Measurements from ENCODE around the gene TDO2. TPM values are rescaled to one million over a fixed set of nuclear protein-coding genes. Genes with fewer than 3 reads are reported as not detected.

TDO2 gene
- total and polyA plus RNA-seq, 2 experiments from 2014 or later: 0.57 to 2.5 TPM

GRCh38 chr4:155935389-155935986 is 32.0 kb downstream of the TDO2 start:
- Histone ChIP-seq H3K9me3 (ENCODE audit: low read depth) (no peaks in the 10 kb centered on the region), H3K4me3 (no peak overlapping the region), H3K27me3 (no peaks in the 10 kb centered on the region), H3K27ac (no peak overlapping the region), H3K36me3 (no peaks in the 10 kb centered on the region), H3K4me1 (ENCODE audit: low read depth) (no peaks in the 10 kb centered on the region)
- no peak for DNase-seq (ENCODE audit: low read depth in 1 of 2, low spot score in 1 of 2)
- no peak for TF ChIP-seq CTCF (IDR thresholded peaks at IDR 0.05; ENCODE audit: low read depth, low read length)

DNA sequence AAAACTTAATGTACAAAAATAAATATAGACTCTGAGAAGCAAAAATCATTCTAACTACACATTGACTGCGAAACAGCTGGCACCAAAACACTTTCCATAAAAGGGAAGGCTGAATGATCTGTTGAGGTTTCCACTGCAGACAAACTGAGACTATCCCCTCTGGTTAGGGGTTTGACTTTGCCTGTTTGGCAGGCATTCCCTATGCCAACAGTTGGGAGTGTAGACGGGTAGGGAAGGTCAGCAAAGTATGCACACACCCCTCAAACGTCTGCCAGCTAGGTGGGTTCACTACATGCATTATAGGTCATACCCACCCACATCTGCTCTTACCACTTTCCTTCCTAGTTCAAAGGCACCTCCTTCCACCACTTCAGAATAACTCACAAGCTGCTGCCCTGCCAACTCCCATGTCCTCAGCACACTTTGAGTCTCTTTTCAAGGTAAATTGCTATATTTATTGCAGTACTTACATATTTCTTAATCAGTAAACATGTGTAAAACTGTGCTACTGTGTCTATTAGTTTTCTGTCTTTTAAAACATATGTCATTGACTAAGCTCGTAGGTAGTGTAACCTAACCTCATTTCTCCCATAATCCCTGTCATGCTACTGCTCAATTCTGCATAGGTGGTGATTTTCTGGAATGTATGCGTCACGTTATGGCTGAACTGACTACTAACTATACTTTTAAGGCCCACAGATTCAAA is 37.7 kb downstream of the TDO2 start:
- H3K4me3 ChIP-seq: no peak overlapping the region
- peaks cover 2% of the 10 kb centered on the region for H3K4me1 ChIP-seq (ENCODE audit: low read depth)
- no peak overlapping the region for H3K27ac ChIP-seq
- no peak for TF ChIP-seq CTCF (IDR thresholded peaks at IDR 0.05; ENCODE audit: low read depth, low read length)
- H3K9me3 ChIP-seq (ENCODE audit: low read depth): no peaks in the 10 kb centered on the region
- DNase-seq (ENCODE audit: low read depth in 1 of 2, low spot score in 1 of 2): no peak
- H3K36me3 ChIP-seq: no peaks in the 10 kb centered on the region
- no peaks in the 10 kb centered on the region for H3K27me3 ChIP-seq

DNA sequence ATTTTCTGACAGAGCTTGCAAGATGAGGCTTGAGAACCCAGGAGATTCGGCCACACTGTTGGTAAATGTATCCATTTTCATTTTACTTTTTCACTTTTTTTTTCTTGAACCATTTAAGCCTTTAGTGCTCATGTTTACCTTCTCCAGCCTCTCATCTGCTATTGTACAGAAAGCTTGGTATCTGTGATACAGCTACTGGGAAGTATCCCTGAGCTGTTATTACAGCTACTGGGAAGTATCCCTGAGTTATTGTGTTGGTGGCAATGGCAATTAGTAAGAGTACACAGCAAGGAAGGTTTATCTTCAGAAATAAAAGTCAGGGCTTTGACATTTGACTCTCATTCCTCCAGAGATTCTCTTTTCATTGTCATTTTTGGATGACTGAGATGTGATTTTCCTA is 38.3 kb downstream of the TDO2 start:
- no peak for DNase-seq (ENCODE audit: low read depth in 1 of 2, low spot score in 1 of 2)

GRCh38 chr4:155943605-155944291 is 40.3 kb downstream of the TDO2 start:
- DNase-seq (ENCODE audit: low read depth in 1 of 2, low spot score in 1 of 2): no peak
- H3K36me3 ChIP-seq: no peaks in the 10 kb centered on the region

More for the DNA sequence above, 38.3 kb downstream of the TDO2 start:
- Histone ChIP-seq H3K27ac (no peak overlapping the region), H3K27me3 (no peaks in the 10 kb centered on the region), H3K36me3 (no peaks in the 10 kb centered on the region), H3K4me3 (no peak overlapping the region), H3K4me1 (ENCODE audit: low read depth) (peaks cover 5% of the 10 kb centered on the region), H3K9me3 (ENCODE audit: low read depth) (no peaks in the 10 kb centered on the region)
- TF ChIP-seq CTCF (IDR thresholded peaks at IDR 0.05; ENCODE audit: low read depth, low read length): no peak

DNA sequence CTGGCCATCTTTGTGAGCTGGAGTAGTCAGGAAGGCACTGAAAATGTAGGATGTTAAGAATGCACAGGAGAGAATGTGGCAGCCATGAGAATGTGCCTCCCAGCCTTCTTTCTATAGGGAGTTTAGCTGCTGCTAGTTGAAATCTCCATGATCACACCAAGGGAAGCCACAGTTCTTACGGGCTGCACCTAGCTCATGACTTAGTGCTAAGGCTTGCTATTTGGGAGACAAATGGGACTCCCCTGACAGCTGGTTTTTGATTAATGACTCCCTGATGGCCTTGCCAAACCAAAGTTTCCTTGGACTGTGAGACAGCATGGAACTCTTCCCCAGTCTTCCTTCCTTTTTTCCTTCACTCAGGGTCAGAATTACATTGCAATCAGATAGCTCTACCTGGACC is 41.0 kb downstream of the TDO2 start:
- Histone ChIP-seq H3K9me3 (ENCODE audit: low read depth) (no peaks in the 10 kb centered on the region), H3K27ac (no peak overlapping the region), H3K4me1 (ENCODE audit: low read depth) (peaks cover 5% of the 10 kb centered on the region), H3K36me3 (no peaks in the 10 kb centered on the region), H3K27me3 (no peaks in the 10 kb centered on the region), H3K4me3 (no peak overlapping the region)
- no peak for TF ChIP-seq CTCF (IDR thresholded peaks at IDR 0.05; ENCODE audit: low read depth, low read length)
- no peak for DNase-seq (ENCODE audit: low read depth in 1 of 2, low spot score in 1 of 2)

More at GRCh38 chr4:155943605-155944291, 40.3 kb downstream of the TDO2 start:
- TF ChIP-seq CTCF (IDR thresholded peaks at IDR 0.05; ENCODE audit: low read depth, low read length): no peak
- no peaks in the 10 kb centered on the region for H3K27me3 ChIP-seq
- H3K4me1 ChIP-seq (ENCODE audit: low read depth): peaks cover 5% of the 10 kb centered on the region
- no peak overlapping the region for H3K4me3 ChIP-seq
- H3K27ac ChIP-seq: no peak overlapping the region
- no peaks in the 10 kb centered on the region for H3K9me3 ChIP-seq (ENCODE audit: low read depth)

Data from cardiac muscle cell (in vitro differentiated cells and primary cell).